GM21723 (cell line): Measurements from ENCODE around the gene TCF4.
A peak's percentile ranks its signal among the peaks of the same experiment; 100 is the strongest.

Experiments used
- ATAC-seq: cut with Tn5 transposase; IDR thresholded peaks from one replicate; pipeline ENCODE4 v1.9.1; 2021; ENCODE audit warnings: mild to moderate bottlenecking, moderate library complexity; ENCODE audit not compliant: unreplicated experiment

Gene TCF4

DNA sequence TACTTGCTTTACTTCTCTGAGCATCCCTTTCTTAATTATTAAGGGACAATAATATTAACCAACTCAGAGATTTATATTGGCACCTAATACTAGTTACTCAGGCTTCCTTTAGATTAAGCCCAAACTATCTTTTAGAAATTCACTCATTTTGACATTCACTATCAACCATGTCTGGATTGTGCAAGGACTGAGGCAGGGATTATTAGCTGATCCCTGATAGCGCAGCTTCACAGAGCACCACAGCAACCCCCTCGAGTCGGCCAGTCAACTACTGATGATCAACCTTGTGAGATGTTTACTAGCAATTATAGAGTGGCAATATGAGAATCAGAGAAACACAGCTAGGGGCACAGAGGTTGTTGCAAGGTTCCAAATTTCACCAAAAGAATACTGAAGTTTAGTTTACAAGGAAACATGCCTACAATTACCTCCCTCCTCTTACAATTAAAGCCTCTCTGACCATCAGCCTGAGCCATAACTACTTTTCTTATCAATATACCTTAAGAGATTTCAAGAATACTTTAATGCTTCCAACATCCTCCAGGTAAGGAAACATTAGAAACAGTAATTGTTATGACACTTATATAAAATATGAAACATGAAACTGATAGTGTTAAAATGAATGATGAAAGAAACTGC lies 191.6 kb downstream of the TCF4 start:
- ATAC-seq: no peak

DNA sequence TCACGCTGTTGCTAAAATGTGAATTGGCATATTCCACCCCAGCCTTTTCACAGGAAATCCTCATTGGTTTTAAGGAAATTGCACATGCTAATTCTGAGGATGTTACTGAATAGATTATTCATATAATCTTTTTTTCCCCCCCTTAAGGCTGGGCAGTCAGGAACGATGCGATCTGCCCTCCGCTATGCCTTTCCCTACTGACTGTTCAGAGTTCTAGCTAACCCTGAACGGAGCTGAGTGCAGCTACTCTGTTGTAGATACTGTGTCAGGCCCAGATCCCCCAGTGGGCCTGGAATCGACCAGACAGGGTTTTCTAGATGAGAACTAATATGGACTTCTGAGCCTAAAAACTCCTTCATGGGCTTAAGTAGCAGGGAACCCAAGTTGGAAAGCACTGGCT lies 192.2 kb downstream of the TCF4 start:
- no peak for ATAC-seq

DNA sequence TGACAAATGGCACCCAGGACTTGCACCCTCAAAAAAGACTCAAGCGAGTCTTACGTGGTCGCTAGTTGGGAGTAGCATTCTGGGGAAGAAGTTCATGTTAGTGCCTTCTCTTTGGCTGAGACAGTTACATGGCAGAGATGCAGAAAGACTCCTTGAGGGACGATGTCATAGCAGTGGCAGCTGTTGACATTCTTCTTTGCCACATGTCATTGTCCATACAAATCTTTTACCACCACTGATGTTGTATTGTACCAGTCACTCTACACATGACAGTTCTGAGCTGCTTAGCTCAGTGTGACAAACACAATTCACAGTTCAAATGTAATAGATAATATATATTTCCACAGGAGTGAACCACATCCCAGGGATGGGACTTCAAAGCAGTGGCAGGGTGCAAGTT lies 197.1 kb downstream of the TCF4 start:
- ATAC-seq: no peak

DNA sequence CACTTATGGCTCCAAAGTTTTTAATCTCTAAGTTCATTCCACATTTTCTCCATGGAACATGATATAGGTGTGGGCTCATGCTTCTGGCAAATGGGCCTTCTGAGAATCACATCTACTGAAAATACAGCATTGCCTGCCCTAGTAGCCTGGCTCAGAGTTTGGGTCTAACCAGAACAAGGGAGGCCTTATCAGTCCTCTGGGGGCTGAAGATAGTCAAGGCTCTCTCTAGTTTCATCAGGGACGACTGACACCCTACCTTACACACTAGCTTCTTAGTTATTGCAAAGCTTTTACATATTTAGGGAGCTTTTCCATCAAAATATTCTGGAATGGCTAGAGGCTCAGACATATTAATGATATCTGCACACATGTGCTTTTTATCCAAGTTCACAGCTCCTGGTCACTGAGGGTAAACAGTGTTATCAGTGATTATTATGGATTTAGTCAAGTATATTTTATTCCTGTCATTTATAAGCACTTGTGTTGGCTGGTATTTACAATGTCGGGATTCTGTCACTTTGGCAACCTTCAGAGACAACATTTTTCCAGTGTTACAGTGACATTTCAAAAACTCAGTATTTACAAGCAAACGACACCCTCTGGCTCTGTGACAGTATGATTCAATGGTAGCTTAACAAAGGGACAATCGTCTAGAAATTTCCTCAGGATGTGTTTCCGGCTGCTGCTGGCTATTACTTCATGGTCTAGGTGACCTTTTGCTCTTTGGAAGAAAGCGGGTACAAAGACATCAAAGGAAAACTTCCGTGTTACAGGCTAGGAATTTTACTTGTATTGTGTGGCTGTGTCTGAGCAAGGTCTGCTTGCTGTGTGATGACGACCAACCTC lies 200.6 kb downstream of the TCF4 start:
- no peak for ATAC-seq

DNA sequence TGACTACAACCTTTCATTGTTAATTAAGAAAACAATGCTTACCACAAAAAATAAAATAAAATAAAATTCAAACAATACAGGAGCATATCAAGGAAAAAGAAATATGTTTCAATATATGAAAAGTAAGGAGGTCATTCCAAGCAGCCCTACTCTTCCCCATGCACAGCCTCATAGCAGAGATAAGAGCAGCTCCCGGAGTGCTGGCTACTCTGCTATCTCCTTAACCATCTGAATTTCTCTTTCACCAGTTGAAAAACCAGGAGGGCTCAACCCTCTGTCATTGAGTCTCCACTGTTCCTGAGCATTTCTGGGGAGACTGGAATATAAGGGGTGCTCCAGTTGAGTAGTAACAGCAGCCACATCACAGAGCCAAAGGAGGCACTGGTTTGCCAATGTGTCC lies 201.4 kb downstream of the TCF4 start:
- ATAC-seq: no peak

GRCh38 chr18:55385770-55386169 lies 202.2 kb downstream of the TCF4 start:
- ATAC-seq: no peak

DNA sequence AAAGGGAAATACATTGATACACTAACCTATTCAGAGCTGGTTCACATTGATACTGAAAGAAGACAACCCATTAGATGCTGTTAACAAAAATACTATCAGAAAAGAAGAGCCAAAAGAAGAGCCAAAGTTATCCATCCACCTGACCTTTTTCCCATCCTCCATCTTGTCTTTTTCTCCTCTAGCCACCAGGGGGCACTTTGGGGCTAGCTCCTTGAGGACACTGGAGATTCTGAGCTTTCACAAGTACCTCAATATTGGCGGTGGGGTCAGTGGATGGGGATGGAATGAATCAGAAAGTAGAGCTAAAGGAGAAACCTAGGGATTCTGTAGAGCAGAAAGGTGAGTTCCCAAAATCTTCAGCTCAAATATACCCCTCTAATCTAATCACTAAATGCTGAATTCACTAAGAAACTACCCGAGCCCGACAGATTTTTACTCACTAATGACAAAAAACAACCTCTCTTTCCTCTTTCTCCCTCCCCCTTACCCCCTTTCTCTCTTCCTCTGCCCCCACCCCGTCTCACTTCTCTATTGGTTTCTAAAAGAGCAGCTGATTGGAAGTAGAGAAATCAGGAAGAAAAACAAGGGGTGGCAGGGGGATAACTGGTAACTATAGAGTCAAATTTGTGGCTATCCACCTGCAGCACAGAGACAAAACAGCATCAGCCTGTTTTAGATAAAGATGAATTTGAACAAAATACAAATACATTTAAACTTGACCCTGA lies 203.3 kb downstream of the TCF4 start:
- no peak for ATAC-seq

GRCh38 chr18:55384115-55384514 lies 203.9 kb downstream of the TCF4 start:
- ATAC-seq: no peak

- no peak for ATAC-seq
Observed at GRCh38 chr18:55382277-55382805, 205.7 kb downstream of the TCF4 start.

- ATAC-seq: no peak
Observed at GRCh38 chr18:55381277-55381676, 206.7 kb downstream of the TCF4 start.

GRCh38 chr18:55380589-55380988 lies 207.4 kb downstream of the TCF4 start:
- ATAC-seq: no peak

- ATAC-seq: peak; percentile 94
Observed at GRCh38 chr18:55376387-55376786, 211.6 kb downstream of the TCF4 start.

GRCh38 chr18:55375930-55376329 lies 212.1 kb downstream of the TCF4 start:
- ATAC-seq: peak; percentile 33

- no peak for ATAC-seq
Observed at GRCh38 chr18:55374741-55375140, 213.3 kb downstream of the TCF4 start.

DNA sequence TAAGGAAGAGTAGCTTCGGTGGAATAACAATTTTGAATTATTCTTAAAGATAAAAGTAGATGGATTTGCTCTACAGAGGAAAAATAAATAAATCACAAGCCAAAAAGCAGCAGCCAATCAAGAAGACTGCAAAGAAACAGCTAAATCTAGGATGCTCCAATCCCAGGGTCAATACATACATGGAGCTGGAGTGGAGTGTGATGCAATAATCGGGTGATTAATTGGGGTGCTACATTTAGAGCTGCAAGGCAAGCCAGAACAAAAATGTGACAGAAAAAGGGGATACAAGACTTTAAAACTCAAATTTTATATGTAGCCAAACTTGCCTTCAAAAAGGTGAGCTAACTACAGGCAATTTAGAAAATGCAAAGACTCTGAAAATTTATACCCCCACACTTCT lies 215.8 kb downstream of the TCF4 start:
- ATAC-seq: no peak

- no peak for ATAC-seq
Observed at GRCh38 chr18:55370936-55371335, 217.1 kb downstream of the TCF4 start.

DNA sequence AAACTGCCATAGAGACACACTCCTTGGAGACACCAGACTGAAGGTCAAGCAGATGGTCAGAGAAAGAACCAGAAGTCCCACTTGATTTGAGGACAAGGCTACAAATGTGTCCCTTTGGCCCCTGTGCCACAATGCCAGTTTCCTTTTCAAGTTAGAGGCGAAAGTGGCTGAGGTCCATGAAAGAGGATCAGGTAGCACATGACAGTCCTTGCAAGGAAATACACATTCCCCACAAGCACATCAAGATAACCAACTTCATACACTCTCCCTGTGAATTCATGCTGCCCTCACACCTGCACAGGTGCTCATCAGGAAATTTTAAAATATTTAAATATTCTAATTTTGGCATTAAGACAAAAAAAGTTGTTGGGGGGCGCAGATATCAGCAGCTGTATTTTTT lies 218.6 kb downstream of the TCF4 start:
- no peak for ATAC-seq

DNA sequence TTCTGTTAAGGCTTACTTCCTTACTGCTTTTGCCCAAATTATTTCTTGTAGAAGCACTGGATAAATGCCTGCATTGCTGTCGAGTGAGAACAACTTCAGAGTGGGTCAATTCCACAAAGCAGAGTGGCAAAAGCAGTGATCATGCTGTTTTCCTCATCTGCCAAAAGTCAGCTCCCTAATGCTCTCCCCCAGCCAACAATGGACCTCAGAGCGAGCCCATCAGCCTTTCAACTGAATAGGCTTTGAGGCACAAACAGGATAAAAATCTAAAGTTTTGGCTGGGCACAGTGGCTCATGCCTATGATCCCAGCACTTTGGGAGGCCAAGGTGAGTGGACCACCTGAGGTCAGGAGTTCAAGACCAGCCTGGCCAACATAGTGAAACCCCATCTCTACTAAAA lies 222.7 kb downstream of the TCF4 start:
- no peak for ATAC-seq

DNA sequence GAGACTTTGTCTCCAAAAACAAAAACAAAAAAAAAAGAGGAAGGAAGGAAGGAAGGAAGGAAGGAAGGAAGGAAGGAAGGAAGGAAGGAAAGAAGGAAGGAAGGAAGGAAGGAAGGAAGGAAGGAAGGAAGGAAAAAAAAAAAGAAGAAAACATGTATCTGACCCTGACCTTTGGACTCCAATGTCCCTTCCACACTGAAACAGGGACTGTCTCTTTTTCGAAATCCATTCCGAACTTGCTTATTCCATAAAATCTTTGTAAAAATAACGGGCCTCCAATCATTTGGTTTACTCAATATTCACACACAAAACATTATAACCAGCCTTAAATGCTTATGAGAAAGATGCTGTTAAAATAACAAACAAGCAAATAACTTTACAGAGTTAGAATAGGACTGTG lies 225.7 kb downstream of the TCF4 start:
- no peak for ATAC-seq

- no peak for ATAC-seq
Observed at GRCh38 chr18:55361492-55362250, 226.3 kb downstream of the TCF4 start.

- ATAC-seq: no peak
Observed at GRCh38 chr18:55360061-55360460, 227.9 kb downstream of the TCF4 start.
